Measurements from ENCODE around the gene PRND.
"Not testable (repeated sequence)": the region's sequence is repeated elsewhere in the genome, so short reads cannot be mapped to it uniquely, and the experiment has no call there.

Gene PRND

DNA sequence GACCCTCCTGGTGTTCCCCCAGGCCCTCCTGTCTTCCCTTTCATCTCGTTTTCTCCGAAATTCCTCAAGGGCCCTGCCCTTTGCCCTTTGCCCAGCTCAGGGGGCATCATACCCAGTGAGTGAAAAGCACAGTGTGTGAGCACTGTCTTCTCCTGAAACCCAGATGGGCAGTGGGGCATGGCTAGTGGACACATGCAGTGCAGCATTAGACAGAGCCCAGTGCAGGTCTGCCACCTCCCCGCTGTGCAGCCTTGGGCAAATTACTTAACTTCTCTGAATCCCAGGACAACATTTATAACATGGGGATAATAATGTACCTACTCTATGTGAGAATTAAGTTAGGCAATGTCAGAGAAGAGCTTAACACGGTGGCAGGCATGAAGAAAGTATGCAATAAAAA lies 1.3 kb downstream of the PRND start:
- H3K27ac Mint-ChIP-seq: no peak overlapping the region
- TF ChIP-seq, protein P1, sequence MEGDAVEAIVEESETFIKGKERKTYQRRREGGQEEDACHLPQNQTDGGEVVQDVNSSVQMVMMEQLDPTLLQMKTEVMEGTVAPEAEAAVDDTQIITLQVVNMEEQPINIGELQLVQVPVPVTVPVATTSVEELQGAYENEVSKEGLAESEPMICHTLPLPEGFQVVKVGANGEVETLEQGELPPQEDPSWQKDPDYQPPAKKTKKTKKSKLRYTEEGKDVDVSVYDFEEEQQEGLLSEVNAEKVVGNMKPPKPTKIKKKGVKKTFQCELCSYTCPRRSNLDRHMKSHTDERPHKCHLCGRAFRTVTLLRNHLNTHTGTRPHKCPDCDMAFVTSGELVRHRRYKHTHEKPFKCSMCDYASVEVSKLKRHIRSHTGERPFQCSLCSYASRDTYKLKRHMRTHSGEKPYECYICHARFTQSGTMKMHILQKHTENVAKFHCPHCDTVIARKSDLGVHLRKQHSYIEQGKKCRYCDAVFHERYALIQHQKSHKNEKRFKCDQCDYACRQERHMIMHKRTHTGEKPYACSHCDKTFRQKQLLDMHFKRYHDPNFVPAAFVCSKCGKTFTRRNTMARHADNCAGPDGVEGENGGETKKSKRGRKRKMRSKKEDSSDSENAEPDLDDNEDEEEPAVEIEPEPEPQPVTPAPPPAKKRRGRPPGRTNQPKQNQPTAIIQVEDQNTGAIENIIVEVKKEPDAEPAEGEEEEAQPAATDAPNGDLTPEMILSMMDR (IDR thresholded peaks at IDR 0.05): no peak
- no peak for DNase-seq
- peaks cover 4% of the 10 kb centered on the region for H3K27me3 Mint-ChIP-seq (ENCODE audit: low read depth, poor library complexity)
- no peak overlapping the region for H3K4me3 Mint-ChIP-seq
- no peaks in the 10 kb centered on the region for H3K36me3 Mint-ChIP-seq (ENCODE audit: low read depth)
- H3K9me3 Mint-ChIP-seq: no peaks in the 10 kb centered on the region
- peaks cover 14% of the 10 kb centered on the region for H3K4me1 Mint-ChIP-seq

DNA sequence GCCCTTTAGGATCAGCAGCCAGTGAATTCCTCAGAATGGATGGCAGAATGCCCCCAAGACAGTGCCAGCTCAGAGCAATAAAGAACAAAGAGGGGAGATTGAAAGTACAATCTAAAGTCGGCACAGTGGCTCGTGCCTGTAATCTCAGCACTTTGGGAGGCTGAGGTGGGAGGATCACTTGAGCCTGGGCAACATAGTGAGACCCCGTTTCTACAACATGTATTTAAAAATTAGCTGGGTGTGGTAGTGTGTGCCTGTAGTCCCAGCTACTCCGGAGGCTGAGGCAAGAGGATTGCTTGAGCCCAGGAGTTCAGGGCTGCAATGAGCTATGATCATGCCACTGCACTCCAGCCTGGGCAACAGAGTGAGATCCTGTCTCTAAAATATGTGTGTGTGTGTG lies 1.8 kb downstream of the PRND start:
- not testable (repeated sequence) for H3K4me3 Mint-ChIP-seq; H3K27me3 Mint-ChIP-seq (ENCODE audit: low read depth, poor library complexity); DNase-seq; H3K36me3 Mint-ChIP-seq (ENCODE audit: low read depth); H3K27ac Mint-ChIP-seq; H3K9me3 Mint-ChIP-seq
- H3K4me1 Mint-ChIP-seq: peaks cover 14% of the 10 kb centered on the region

DNA sequence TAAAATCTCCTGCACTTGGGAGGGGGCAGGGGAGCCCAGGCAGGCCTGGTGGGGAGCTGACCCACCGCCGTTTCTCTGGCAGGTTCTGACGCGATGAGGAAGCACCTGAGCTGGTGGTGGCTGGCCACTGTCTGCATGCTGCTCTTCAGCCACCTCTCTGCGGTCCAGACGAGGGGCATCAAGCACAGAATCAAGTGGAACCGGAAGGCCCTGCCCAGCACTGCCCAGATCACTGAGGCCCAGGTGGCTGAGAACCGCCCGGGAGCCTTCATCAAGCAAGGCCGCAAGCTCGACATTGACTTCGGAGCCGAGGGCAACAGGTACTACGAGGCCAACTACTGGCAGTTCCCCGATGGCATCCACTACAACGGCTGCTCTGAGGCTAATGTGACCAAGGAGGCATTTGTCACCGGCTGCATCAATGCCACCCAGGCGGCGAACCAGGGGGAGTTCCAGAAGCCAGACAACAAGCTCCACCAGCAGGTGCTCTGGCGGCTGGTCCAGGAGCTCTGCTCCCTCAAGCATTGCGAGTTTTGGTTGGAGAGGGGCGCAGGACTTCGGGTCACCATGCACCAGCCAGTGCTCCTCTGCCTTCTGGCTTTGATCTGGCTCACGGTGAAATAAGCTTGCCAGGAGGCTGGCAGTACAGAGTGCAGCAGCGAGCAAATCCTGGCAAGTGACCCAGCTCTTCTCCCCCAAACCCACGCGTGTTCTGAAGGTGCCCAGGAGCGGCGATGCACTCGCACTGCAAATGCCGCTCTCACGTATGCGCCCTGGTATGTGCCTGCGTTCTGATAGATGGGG lies 3.0 kb downstream of the PRND start:
- no peak overlapping the region for H3K27ac Mint-ChIP-seq
- DNase-seq: no peak
- TF ChIP-seq, protein P1 (IDR thresholded peaks at IDR 0.05): no peak
- no peaks in the 10 kb centered on the region for H3K36me3 Mint-ChIP-seq (ENCODE audit: low read depth)
- no peak overlapping the region for H3K4me3 Mint-ChIP-seq
- H3K27me3 Mint-ChIP-seq (ENCODE audit: low read depth, poor library complexity): peaks cover 11% of the 10 kb centered on the region
- H3K4me1 Mint-ChIP-seq: peaks cover 14% of the 10 kb centered on the region
- H3K9me3 Mint-ChIP-seq: no peaks in the 10 kb centered on the region

DNA sequence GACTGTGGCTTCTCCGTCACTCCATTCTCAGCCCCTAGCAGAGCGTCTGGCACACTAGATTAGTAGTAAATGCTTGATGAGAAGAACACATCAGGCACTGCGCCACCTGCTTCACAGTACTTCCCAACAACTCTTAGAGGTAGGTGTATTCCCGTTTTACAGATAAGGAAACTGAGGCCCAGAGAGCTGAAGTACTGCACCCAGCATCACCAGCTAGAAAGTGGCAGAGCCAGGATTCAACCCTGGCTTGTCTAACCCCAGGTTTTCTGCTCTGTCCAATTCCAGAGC lies 3.5 kb downstream of the PRND start:
- peaks cover 9% of the 10 kb centered on the region for H3K4me1 Mint-ChIP-seq

DNA sequence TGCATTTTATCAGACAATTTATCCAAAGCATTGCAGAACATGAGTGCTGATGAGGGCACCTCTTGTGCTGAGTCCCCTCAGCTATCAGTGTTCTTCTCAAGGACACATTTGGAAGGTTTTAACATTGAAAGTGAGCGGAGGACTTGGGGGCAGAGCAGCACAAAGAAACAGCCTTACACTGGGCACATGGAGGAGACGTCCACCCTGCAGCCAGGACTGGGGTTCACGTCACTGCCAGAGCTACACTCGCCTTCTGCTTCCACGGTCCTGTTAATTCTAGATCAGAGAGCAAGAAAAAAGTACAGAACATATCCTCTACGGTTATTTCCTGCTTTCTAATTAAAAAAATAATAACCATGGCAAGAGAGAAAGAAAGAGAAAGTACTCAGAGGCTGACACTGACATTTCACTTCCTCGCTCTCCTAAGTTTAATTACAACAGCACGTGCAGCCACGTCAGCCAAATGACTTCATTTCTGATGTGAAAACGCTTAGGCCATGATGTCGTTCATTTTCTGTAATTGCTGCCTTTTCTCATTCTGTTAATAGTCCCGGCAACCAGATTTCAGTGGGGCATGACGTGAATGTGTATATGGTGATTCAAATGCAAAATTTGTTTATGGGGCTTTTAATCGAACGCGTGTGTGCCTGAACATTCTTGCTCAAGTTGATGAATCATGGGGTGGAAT lies 5.1 kb downstream of the PRND start:
- H3K9me3 Mint-ChIP-seq: no peaks in the 10 kb centered on the region
- peaks cover 21% of the 10 kb centered on the region for H3K27me3 Mint-ChIP-seq (ENCODE audit: low read depth, poor library complexity)
- no peaks in the 10 kb centered on the region for H3K4me1 Mint-ChIP-seq
- no peaks in the 10 kb centered on the region for H3K36me3 Mint-ChIP-seq (ENCODE audit: low read depth)
- DNase-seq: no peak
- TF ChIP-seq, protein P1 (IDR thresholded peaks at IDR 0.05): no peak
- H3K4me3 Mint-ChIP-seq: no peak overlapping the region
- no peak overlapping the region for H3K27ac Mint-ChIP-seq

More for the DNA sequence above, 3.5 kb downstream of the PRND start:
- H3K27ac Mint-ChIP-seq: no peak overlapping the region
- H3K27me3 Mint-ChIP-seq (ENCODE audit: low read depth, poor library complexity): peaks cover 16% of the 10 kb centered on the region
- no peaks in the 10 kb centered on the region for H3K9me3 Mint-ChIP-seq
- H3K4me3 Mint-ChIP-seq: no peak overlapping the region
- TF ChIP-seq, protein P1 (IDR thresholded peaks at IDR 0.05): no peak
- no peak for DNase-seq
- no peaks in the 10 kb centered on the region for H3K36me3 Mint-ChIP-seq (ENCODE audit: low read depth)

DNA sequence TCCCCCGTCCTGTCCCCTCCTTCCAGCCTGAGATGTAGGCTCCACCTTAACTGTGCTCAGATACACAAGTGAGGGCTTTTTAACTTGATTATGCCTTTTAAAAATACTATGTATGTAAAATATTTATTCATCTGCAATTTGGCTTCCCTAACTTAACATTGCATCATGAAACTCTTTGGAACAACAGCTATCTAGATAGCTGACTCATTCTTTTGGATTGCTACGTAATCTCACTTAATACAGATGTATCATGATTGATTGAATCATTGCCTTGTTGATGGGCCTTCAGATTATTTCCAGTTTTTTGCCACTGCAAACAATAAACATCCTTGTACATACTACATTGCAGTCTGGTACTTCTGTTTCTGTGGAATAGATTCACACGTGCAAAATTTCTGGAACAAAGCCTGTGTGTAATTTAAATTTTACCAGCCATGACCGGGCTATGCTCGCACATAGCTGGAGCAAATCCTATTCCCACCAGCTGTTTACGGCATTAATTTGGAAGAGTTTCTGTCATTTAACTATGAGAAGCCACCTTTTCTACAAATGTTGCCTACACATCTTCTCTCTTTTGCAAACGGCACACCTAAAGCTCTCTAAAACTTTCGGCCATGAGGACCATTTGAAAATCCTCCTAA lies 6.5 kb downstream of the PRND start:
- Mint-ChIP-seq H3K27ac (no peak overlapping the region), H3K4me3 (no peak overlapping the region), H3K36me3 (ENCODE audit: low read depth) (no peaks in the 10 kb centered on the region), H3K4me1 (no peaks in the 10 kb centered on the region), H3K9me3 (no peaks in the 10 kb centered on the region), H3K27me3 (ENCODE audit: low read depth, poor library complexity) (peaks cover 26% of the 10 kb centered on the region)
- TF ChIP-seq, protein P1 (IDR thresholded peaks at IDR 0.05): no peak
- no peak for DNase-seq
